Esophagus muscularis mucosa (tissue), 4 donors: Measurements from ENCODE around the gene KLF13. TPM values are rescaled to one million over a fixed set of nuclear protein-coding genes. Genes with fewer than 3 reads are reported as not detected.

Source experiments
- DNase-seq: peaks from one replicate; pipeline ENCODE4 v3.0.0-alpha.2; 2017; ENCODE audit errors: extremely low spot score
- H3K27ac ChIP-seq, 4 donors: fragments of 200-600 bp; sonication (generic); replicated peaks in 1 of 4; 1 replicate in 3 of 4; 2 replicates in 1 of 4; pipeline ENCODE4 v1.5.1; 2016 to 2019; ENCODE audit warnings: mild to moderate bottlenecking in 1 of 4
- H3K27me3 ChIP-seq, 4 donors: fragments of 200-600 bp; sonication (generic); one replicate each; pipeline versions ENCODE4 v1.5.1 to v1.6.0; 2016 to 2019
- H3K36me3 ChIP-seq, 4 donors: fragments of 200-600 bp; sonication (generic); one replicate each; pipeline ENCODE4 v1.5.1; 2016 to 2019
- H3K4me1 ChIP-seq, 4 donors: fragments of 200-600 bp; sonication (generic); one replicate each; pipeline ENCODE4 v1.5.1; 2016 to 2019
- H3K4me3 ChIP-seq, 4 donors: fragments of 200-600 bp; sonication (generic); 1 replicate in 2 of 4; 2 replicates in 2 of 4; pipeline ENCODE4 v1.5.1; 2016 to 2019; ENCODE audit warnings: mild to moderate bottlenecking in 4 of 4, moderate library complexity in 1 of 4
- H3K9me3 ChIP-seq, 4 donors: fragments of 200-600 bp; sonication (generic); 1 replicate in 3 of 4; 2 replicates in 1 of 4; pipeline ENCODE4 v1.5.1; 2016 to 2019
- CTCF ChIP-seq, 3 experiments: fragments of 200-600 bp in 2 of 3; fragments of 450-650 bp in 1 of 3; sonication (generic) in 2 of 3; IDR thresholded peaks; one replicate each; pipeline ENCODE4 v1.5.1; 2017 to 2019; ENCODE audit warnings: antibody characterized with exemption in 3 of 3, mild to moderate bottlenecking in 2 of 3, moderate library complexity in 1 of 3
- EP300 ChIP-seq: sonication (generic); formaldehyde crosslinking; IDR thresholded peaks from one replicate; pipeline ENCODE4 v1.6.1; 2017; ENCODE audit warnings: antibody characterized with exemption
- POLR2A ChIP-seq: fragments of 450-650 bp; IDR thresholded peaks from one replicate; pipeline ENCODE4 v1.6.1; 2017; ENCODE audit warnings: antibody characterized with exemption, moderate library complexity, mild to moderate bottlenecking, low read depth
- POLR2AphosphoS5 ChIP-seq, 2 donors: sonication (generic); formaldehyde crosslinking; IDR thresholded peaks; one replicate each; pipeline ENCODE4 v1.6.1; 2017; ENCODE audit warnings: antibody characterized with exemption in 2 of 2
- WGBS: methylation state at CpG from one replicate; pipeline ENCODE4 v1.1.5; 2018; 5-methylcytosine and 5-hydroxymethylcytosine counted together
- intact Hi-C: fragments of 100-400 bp; cut with DNase I; formaldehyde crosslinking; loops from one replicate; pipeline ENCODE4 v1.15.1; 2023
- total RNA-seq, 4 donors: library from RNA; depleted of rRNA; stranded (reverse); fragments of >200 nt; gene quantifications; one replicate each; pipeline versions ENCODE4 v1.1.0 to v1.2.1, GENCODE V29; 2016

Gene KLF13
- total RNA-seq, 4 donors from 2014 or later, result 57.3 to 109 (median 74.2) TPM

- Histone ChIP-seq H3K9me3 (peaks cover 0 to 6% (median 4%) of the 10 kb centered on the region in 4 donors), H3K27me3 (no peaks in the 10 kb centered on the region), H3K4me3 (no peak overlapping the region), H3K27ac (no peak overlapping the region), H3K36me3 (no peaks in the 10 kb centered on the region), H3K4me1 (peaks cover 0 to 12% (median 0%) of the 10 kb centered on the region in 4 donors)
- intact Hi-C loops, result no loop called here
- 86% methylated on average over 3 of the region's 3 CpGs for WGBS
- DNase-seq, result no peak
- no peak for TF ChIP-seq CTCF (IDR thresholded peaks at IDR 0.05)
- TF ChIP-seq POLR2A, result no peak
- TF ChIP-seq POLR2AphosphoS5 (IDR thresholded peaks at IDR 0.05), result no peak
- no peak for TF ChIP-seq EP300
Measured at GRCh38 chr15:31404345-31404744, 77.7 kb downstream of the KLF13 start.

- DNase-seq, result no peak
- no peak for TF ChIP-seq POLR2A
- no peaks in the 10 kb centered on the region for H3K36me3 ChIP-seq
- H3K9me3 ChIP-seq, result peaks cover 0 to 8% (median 4%) of the 10 kb centered on the region in 4 donors
- no peaks in the 10 kb centered on the region for H3K27me3 ChIP-seq
- H3K4me1 ChIP-seq, result peaks cover 0 to 12% (median 0%) of the 10 kb centered on the region in 4 donors
- intact Hi-C loops, result no loop called here
- WGBS, result 80% methylated on average over 13 of the region's 13 CpGs
- H3K4me3 ChIP-seq, result no peak overlapping the region
- H3K27ac ChIP-seq, result no peak overlapping the region
Measured at GRCh38 chr15:31405200-31405920, 78.7 kb downstream of the KLF13 start.

GRCh38 chr15:31407376-31407775, 80.7 kb downstream of the KLF13 start:
- H3K4me1 ChIP-seq, result peaks cover 0 to 2% (median 0%) of the 10 kb centered on the region in 4 donors
- H3K27me3 ChIP-seq, result no peaks in the 10 kb centered on the region
- no peak for TF ChIP-seq EP300
- no peak for TF ChIP-seq CTCF (IDR thresholded peaks at IDR 0.05)
- no peak for TF ChIP-seq POLR2A
- TF ChIP-seq POLR2AphosphoS5 (IDR thresholded peaks at IDR 0.05), result no peak
- peaks cover 0 to 8% (median 4%) of the 10 kb centered on the region in 4 donors for H3K9me3 ChIP-seq
- DNase-seq, result no peak
- intact Hi-C loops, result no loop called here
- H3K4me3 ChIP-seq, result no peak overlapping the region
- H3K36me3 ChIP-seq, result no peaks in the 10 kb centered on the region
- 84% methylated on average over 1 of the region's 1 CpG for WGBS
- H3K27ac ChIP-seq, result no peak overlapping the region

- no peaks in the 10 kb centered on the region for H3K4me1 ChIP-seq
- H3K4me3 ChIP-seq, result no peak overlapping the region
- H3K9me3 ChIP-seq, result peaks cover 0 to 8% (median 4%) of the 10 kb centered on the region in 4 donors
- no peak for DNase-seq
- intact Hi-C loops, result no loop called here
- H3K36me3 ChIP-seq, result no peaks in the 10 kb centered on the region
- no peak overlapping the region for H3K27ac ChIP-seq
- H3K27me3 ChIP-seq, result no peaks in the 10 kb centered on the region
- no peak for TF ChIP-seq CTCF (IDR thresholded peaks at IDR 0.05)
- TF ChIP-seq POLR2A, result no peak
- no peak for TF ChIP-seq POLR2AphosphoS5 (IDR thresholded peaks at IDR 0.05)
- TF ChIP-seq EP300, result no peak
Measured at GRCh38 chr15:31407851-31408250, 81.2 kb downstream of the KLF13 start.

- Histone ChIP-seq H3K4me3 (no peak overlapping the region), H3K27ac (no peak overlapping the region), H3K4me1 (no peaks in the 10 kb centered on the region), H3K36me3 (no peaks in the 10 kb centered on the region), H3K27me3 (no peaks in the 10 kb centered on the region), H3K9me3 (peaks cover 0 to 8% (median 4%) of the 10 kb centered on the region in 4 donors)
- TF ChIP-seq POLR2AphosphoS5 (IDR thresholded peaks at IDR 0.05), result no peak
- no peak for TF ChIP-seq EP300
- TF ChIP-seq POLR2A, result no peak
- TF ChIP-seq CTCF (IDR thresholded peaks at IDR 0.05), result no peak
- intact Hi-C loops, result no loop called here
- WGBS, result 97% methylated on average over 3 of the region's 3 CpGs
- DNase-seq, result no peak
Measured at GRCh38 chr15:31408724-31409123, 82.1 kb downstream of the KLF13 start.
